CD4-positive, alpha-beta T cell (primary cell): ENCODE measurements around the gene SPOCD1. TPM values are rescaled to one million over a fixed set of nuclear protein-coding genes. Genes with fewer than 3 reads are reported as not detected.

Source experiments
- ATAC-seq: fragments of 200-7000 bp; cut with Tn5 transposase; one replicate; pipeline ENCODE4 v1.10.0; 2022; ENCODE audit warnings: mild to moderate bottlenecking; ENCODE audit not compliant: poor library complexity
- CTCF ChIA-PET: fragments of 350-600 bp; sonication (Branson Sonifier 250); formaldehyde crosslinking; loops from one replicate; lab custom pipeline; 2021; ENCODE audit warnings: antibody characterized with exemption, inconsistent platforms; lab: Charles Lee
- POLR2A ChIA-PET: fragments of 350-600 bp; sonication (Branson Sonifier 250); formaldehyde crosslinking; loops from one replicate; lab custom pipeline; 2021; ENCODE audit warnings: antibody characterized with exemption, inconsistent platforms; lab: Charles Lee
- DNase-seq, 14 experiments: peaks; one replicate each; pipeline ENCODE4 v3.0.0-alpha.2; 2013 to 2020; ENCODE audit warnings: mixed read lengths in 2 of 14
- H3K27ac ChIP-seq, 2 donors: one replicate each; pipeline versions ENCODE4 v1.5.1 to v1.7.0; 2013; ENCODE audit warnings: low read length in 2 of 2, low read depth in 1 of 2, mild to moderate bottlenecking in 1 of 2
- H3K27me3 ChIP-seq, 2 experiments: 1 replicate in 1 of 2; 2 replicates in 1 of 2; pipeline versions ENCODE4 v1.6.1 to v1.7.0; 2013; ENCODE audit warnings: low read length in 2 of 2, control low read depth in 1 of 2, mild to moderate bottlenecking in 1 of 2, moderate library complexity in 1 of 2; ENCODE audit not compliant: insufficient read depth in 2 of 2, control insufficient read depth in 1 of 2
- H3K36me3 ChIP-seq: one replicate; pipeline ENCODE4 v1.6.1; 2013; ENCODE audit warnings: low read length, control low read depth; ENCODE audit not compliant: insufficient read depth
- H3K4me1 ChIP-seq: one replicate; pipeline ENCODE4 v1.6.1; 2013; ENCODE audit warnings: low read length, control low read depth; ENCODE audit not compliant: insufficient read depth
- H3K4me3 ChIP-seq: one replicate; pipeline ENCODE4 v1.5.1; 2013; ENCODE audit warnings: mild to moderate bottlenecking, low read length, moderate library complexity
- H3K9me3 ChIP-seq, 2 experiments: 1 replicate in 1 of 2; 2 replicates in 1 of 2; pipeline versions ENCODE4 v1.6.1 to v1.7.0; 2013; ENCODE audit warnings: low read length in 2 of 2, mild to moderate bottlenecking in 2 of 2, control low read depth in 1 of 2, moderate library complexity in 1 of 2; ENCODE audit not compliant: control insufficient read depth in 1 of 2, insufficient read depth in 1 of 2
- H3K27ac Mint-ChIP-seq: one replicate; pipeline ENCODE4 v1.8.0; 2020; ENCODE audit warnings: mixed read lengths
- H3K27me3 Mint-ChIP-seq: one replicate; pipeline ENCODE4 v1.8.0; 2021; ENCODE audit warnings: mixed read lengths
- H3K36me3 Mint-ChIP-seq: one replicate; pipeline ENCODE4 v1.8.0; 2021; ENCODE audit warnings: low read depth, mixed read lengths
- H3K4me1 Mint-ChIP-seq: one replicate; pipeline ENCODE4 v1.8.0; 2021; ENCODE audit warnings: low read depth, mixed read lengths
- H3K4me3 Mint-ChIP-seq: one replicate; pipeline ENCODE4 v1.8.0; 2020; ENCODE audit warnings: mild to moderate bottlenecking, mixed read lengths
- H3K9me3 Mint-ChIP-seq: one replicate; pipeline ENCODE4 v1.8.0; 2020; ENCODE audit warnings: mixed read lengths
- CTCF ChIP-seq: fragments of 200-600 bp; IDR thresholded peaks from one replicate; pipeline ENCODE4 v1.8.0; 2022; ENCODE audit warnings: antibody characterized with exemption, mild to moderate bottlenecking
- intact Hi-C, 2 experiments: fragments of 100-400 bp; cut with DNase I in 1 of 2; cut with micrococcal nuclease in 1 of 2; formaldehyde crosslinking; loops; one replicate each; pipeline versions ENCODE4 v1.15.1 to v1.9.0; 2023 to 2025; cut with DNase I, micrococcal nuclease
- total RNA-seq, 174 experiments: library from RNA in 2 of 174; stranded (reverse) in 2 of 174; gene quantifications; one replicate each; pipeline ENCODE4 v1.2.3 and lab custom pipeline; 2021 to 2026

SPOCD1 gene
- total RNA-seq, 2 experiments from 2014 or later = 0.11 to 0.27 TPM

- ATAC-seq = no peak
- H3K27me3 Mint-ChIP-seq = no peaks in the 10 kb centered on the region
- no peak overlapping the region for H3K27ac Mint-ChIP-seq
- H3K4me3 ChIP-seq = no peak overlapping the region
- H3K9me3 ChIP-seq = no peaks in the 10 kb centered on the region
- no peak for DNase-seq
- H3K9me3 Mint-ChIP-seq = no peaks in the 10 kb centered on the region
- H3K4me1 Mint-ChIP-seq = peaks cover 10% of the 10 kb centered on the region
- intact Hi-C loops = no loop called here
- POLR2A ChIA-PET = no interaction called here
- H3K36me3 Mint-ChIP-seq = no peaks in the 10 kb centered on the region
- peaks cover 0 to 4% of the 10 kb centered on the region in 2 experiments for H3K27me3 ChIP-seq
- H3K4me1 ChIP-seq = no peaks in the 10 kb centered on the region
- no peak overlapping the region for H3K4me3 Mint-ChIP-seq
- CTCF ChIA-PET = no interaction called here
- H3K27ac ChIP-seq = no peak overlapping the region
- H3K36me3 ChIP-seq = no peaks in the 10 kb centered on the region
- TF ChIP-seq CTCF = no peak
These were observed 17.2 kb downstream of the SPOCD1 start for GRCh38 chr1:31798433-31799195.

- no peak overlapping the region for H3K27ac ChIP-seq
- intact Hi-C loops = no loop called here
- no peaks in the 10 kb centered on the region for H3K4me1 ChIP-seq
- no peaks in the 10 kb centered on the region for H3K36me3 Mint-ChIP-seq
- no peak overlapping the region for H3K4me3 Mint-ChIP-seq
- DNase-seq (peak in 1 of 14 experiments; percentile 27), ATAC-seq (no peak)
- no peaks in the 10 kb centered on the region for H3K36me3 ChIP-seq
- no peaks in the 10 kb centered on the region for H3K9me3 Mint-ChIP-seq
- H3K4me1 Mint-ChIP-seq = peaks cover 10% of the 10 kb centered on the region
- no peak overlapping the region for H3K27ac Mint-ChIP-seq
- CTCF ChIA-PET = no interaction called here
- POLR2A ChIA-PET = no interaction called here
- no peaks in the 10 kb centered on the region for H3K9me3 ChIP-seq
- H3K27me3 ChIP-seq = peaks cover 0 to 4% of the 10 kb centered on the region in 2 experiments
- H3K27me3 Mint-ChIP-seq = no peaks in the 10 kb centered on the region
- no peak overlapping the region for H3K4me3 ChIP-seq
- TF ChIP-seq CTCF = no peak
These were observed 17.8 kb downstream of the SPOCD1 start for GRCh38 chr1:31798086-31798432.

GRCh38 chr1:31797216-31797615 is 18.6 kb downstream of the SPOCD1 start:
- H3K9me3 ChIP-seq = no peaks in the 10 kb centered on the region
- H3K9me3 Mint-ChIP-seq = no peaks in the 10 kb centered on the region
- H3K36me3 Mint-ChIP-seq = no peaks in the 10 kb centered on the region
- no peaks in the 10 kb centered on the region for H3K4me1 ChIP-seq
- ATAC-seq = no peak
- H3K4me3 ChIP-seq = no peak overlapping the region
- no peak overlapping the region for H3K4me3 Mint-ChIP-seq
- H3K36me3 ChIP-seq = no peaks in the 10 kb centered on the region
- peaks cover 0 to 4% of the 10 kb centered on the region in 2 experiments for H3K27me3 ChIP-seq
- DNase-seq = no peak
- intact Hi-C loops = no loop called here
- no peaks in the 10 kb centered on the region for H3K27me3 Mint-ChIP-seq
- no peak overlapping the region for H3K27ac Mint-ChIP-seq
- CTCF ChIA-PET = no interaction called here
- peaks cover 1% of the 10 kb centered on the region for H3K4me1 Mint-ChIP-seq
- POLR2A ChIA-PET = no interaction called here
- H3K27ac ChIP-seq = no peak overlapping the region
- TF ChIP-seq CTCF = no peak
